MCF 10A (cell line): Measurements from ENCODE around the gene HOMEZ. TPM values are rescaled to one million over a fixed set of nuclear protein-coding genes. Genes with fewer than 3 reads are reported as not detected.

Experiments
- BruUV-seq: library from RNA; stranded (reverse); fragments of 400-500 nt; replicated peaks from 2 replicates; lab custom pipeline; 2021; lab: Mats Ljungman, UMichigan
- CTCF ChIA-PET: fragments of 300-600 bp; sonication (Branson Sonifier 250); formaldehyde crosslinking; extraction: SDS; loops from one replicate; lab custom pipeline; 2021; ENCODE audit warnings: antibody characterized with exemption, inconsistent platforms; lab: Yijun Ruan, JAX
- POLR2A ChIA-PET: fragments of 300-600, 350-650 bp; sonication (Branson Sonifier 250); formaldehyde crosslinking; extraction: SDS; loops from one replicate; lab custom pipeline; 2020; ENCODE audit warnings: antibody characterized with exemption, inconsistent platforms; lab: Yijun Ruan, JAX
- DNase-seq: peaks from one replicate; pipeline ENCODE4 v3.0.0-alpha.2; 2018; ENCODE audit not compliant: unreplicated experiment
- H3K27ac Mint-ChIP-seq: one replicate; pipeline ENCODE4 v1.8.0; 2022; ENCODE audit warnings: mild to moderate bottlenecking, low read depth, mixed read lengths; ENCODE audit not compliant: unreplicated experiment
- H3K27me3 Mint-ChIP-seq: one replicate; pipeline ENCODE4 v1.8.0; 2022; ENCODE audit warnings: mixed read lengths; ENCODE audit not compliant: insufficient read depth, unreplicated experiment
- H3K36me3 Mint-ChIP-seq: one replicate; pipeline ENCODE4 v1.8.0; 2022; ENCODE audit warnings: mild to moderate bottlenecking, moderate library complexity, mixed read lengths; ENCODE audit not compliant: insufficient read depth, unreplicated experiment
- H3K4me1 Mint-ChIP-seq: one replicate; pipeline ENCODE4 v1.8.0; 2022; ENCODE audit warnings: mixed read lengths; ENCODE audit not compliant: insufficient read depth, unreplicated experiment
- H3K4me3 Mint-ChIP-seq: one replicate; pipeline ENCODE4 v1.8.0; 2022; ENCODE audit warnings: mild to moderate bottlenecking, moderate library complexity, mixed read lengths; ENCODE audit not compliant: unreplicated experiment
- H3K9me3 Mint-ChIP-seq: one replicate; pipeline ENCODE4 v1.8.0; 2022; ENCODE audit warnings: mixed read lengths; ENCODE audit not compliant: unreplicated experiment
- CTCF ChIP-seq: fragments of 200-600 bp; IDR thresholded peaks from one replicate; pipeline ENCODE4 v1.8.0; 2022; ENCODE audit warnings: antibody characterized with exemption, mild to moderate bottlenecking; ENCODE audit not compliant: unreplicated experiment
- intact Hi-C: fragments of 100-400 bp; cut with micrococcal nuclease; formaldehyde crosslinking; loops from 2 replicates; pipeline ENCODE4 v1.14.1; 2022
- total RNA-seq: library from RNA; stranded (reverse); gene quantifications from 2 replicates; pipeline ENCODE4 v1.2.3, GENCODE V29; 2022

Gene HOMEZ
- total RNA-seq, 1 experiment from 2014 or later: 9.3 TPM

DNA sequence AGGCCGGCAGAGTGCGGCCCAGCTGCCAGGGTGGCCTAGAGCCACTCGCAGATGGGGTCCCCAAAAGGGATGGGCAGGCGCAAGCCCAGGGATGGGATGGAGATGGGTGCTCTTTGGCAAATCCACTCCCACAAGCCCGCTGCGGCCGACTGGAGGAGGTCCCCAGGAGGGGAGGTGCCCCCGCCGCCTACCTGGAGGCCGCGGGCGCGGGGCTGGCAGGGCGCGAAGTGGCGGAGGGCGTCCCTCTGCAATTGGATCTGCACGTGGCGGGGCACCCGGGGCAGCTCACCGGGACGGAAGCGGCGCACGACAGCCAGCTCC lies 16.0 kb upstream of the HOMEZ start:
- CTCF ChIA-PET: interaction anchor here (0.6 to 6.4 kb wide), 9 partner anchors 9 to 616 kb away, joined by 3 to 49 read pairs (median 6); partner anchors contain the start of gene PABPN1

GRCh38 chr14:23301288-23301968 lies 15.5 kb upstream of the HOMEZ start:
- H3K4me3 Mint-ChIP-seq: peak overlapping the region; percentile 95
- intact Hi-C loops: loop anchor here (1.0 kb wide), 1 partner anchor 20 kb away; the partner anchor contains the start of gene PABPN1
- TF ChIP-seq CTCF: peak; percentile 79
- H3K9me3 Mint-ChIP-seq: no peaks in the 10 kb centered on the region
- peak overlapping the region; percentile 97 for H3K27ac Mint-ChIP-seq
- BruUV-seq: no TSS peak
- peaks cover 25% of the 10 kb centered on the region for H3K4me1 Mint-ChIP-seq
- DNase-seq: peak; percentile 97
- CTCF ChIA-PET: interaction anchor here (0.9 to 6.4 kb wide), 15 partner anchors 10 to 262 kb away, joined by 3 to 49 read pairs (median 6); partner anchors contain the start of genes HOMEZ and PABPN1
- POLR2A ChIA-PET: interaction anchor here (0.6 to 14.7 kb wide), 27 partner anchors 10 to 941 kb away, joined by 3 to 339 read pairs (median 3); partner anchors contain the start of genes ACIN1, AJUBA, C14orf119 and EMC9
- peaks cover 6% of the 10 kb centered on the region for H3K36me3 Mint-ChIP-seq
- no peaks in the 10 kb centered on the region for H3K27me3 Mint-ChIP-seq

More for the DNA sequence above, 16.0 kb upstream of the HOMEZ start:
- no peaks in the 10 kb centered on the region for H3K9me3 Mint-ChIP-seq
- DNase-seq: no peak
- TF ChIP-seq CTCF: no peak
- H3K4me1 Mint-ChIP-seq: peaks cover 25% of the 10 kb centered on the region
- H3K27ac Mint-ChIP-seq: peak overlapping the region; percentile 97
- no TSS peak for BruUV-seq
- intact Hi-C loops: loop anchor here (1.0 kb wide), 1 partner anchor 19 kb away; the partner anchor contains the start of gene PABPN1
- H3K36me3 Mint-ChIP-seq: peaks cover 10% of the 10 kb centered on the region
- H3K27me3 Mint-ChIP-seq: no peaks in the 10 kb centered on the region
- peak overlapping the region; percentile 95 for H3K4me3 Mint-ChIP-seq
- POLR2A ChIA-PET: interaction anchor here (0.5 to 14.7 kb wide), 27 partner anchors 10 to 941 kb away, joined by 3 to 339 read pairs (median 4); partner anchors contain the start of genes ACIN1, C14orf119, EMC9 and HOMEZ

DNA sequence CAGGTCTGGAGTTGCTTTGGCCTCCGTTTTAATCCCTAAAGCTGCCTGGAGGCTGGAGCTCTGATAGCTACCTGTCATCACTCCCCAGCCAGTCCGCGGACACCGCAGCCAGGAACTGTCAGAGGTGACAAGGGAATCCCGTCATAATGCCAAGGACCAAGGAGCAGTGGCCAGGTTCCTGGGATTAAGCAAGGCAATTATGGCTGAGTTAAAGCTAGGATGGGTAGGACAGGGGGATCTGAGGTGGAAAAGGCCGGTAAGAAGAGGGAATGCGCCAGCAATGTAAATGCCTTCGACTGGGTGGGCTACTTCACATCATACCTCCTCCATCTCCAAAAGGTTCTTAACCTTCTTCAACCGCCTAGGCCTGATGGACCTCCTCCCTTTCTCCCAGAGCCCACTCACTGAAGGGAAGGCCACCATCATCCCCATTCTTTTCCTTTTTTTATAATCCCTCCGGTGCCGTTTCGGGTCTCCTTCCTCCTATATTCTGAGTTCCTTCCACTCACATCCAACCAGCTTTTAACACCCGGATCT lies 14.8 kb upstream of the HOMEZ start:
- Mint-ChIP-seq H3K4me3 (peak overlapping the region; percentile 95), H3K4me1 (peaks cover 25% of the 10 kb centered on the region), H3K36me3 (peaks cover 10% of the 10 kb centered on the region), H3K27me3 (no peaks in the 10 kb centered on the region), H3K27ac (peak overlapping the region; percentile 97), H3K9me3 (no peaks in the 10 kb centered on the region)
- no peak for TF ChIP-seq CTCF
- BruUV-seq: TSS peak; percentile 51
- DNase-seq: peak; percentile 22
- intact Hi-C loops: loop anchor here (1.0 kb wide), 1 partner anchor 21 kb away; the partner anchor contains the start of gene PABPN1
- POLR2A ChIA-PET: interaction anchor here (0.5 to 14.7 kb wide), 16 partner anchors 10 to 813 kb away, joined by 3 to 339 read pairs (median 4); partner anchors contain the start of genes ACIN1, AJUBA, C14orf119 and HAUS4
- CTCF ChIA-PET: interaction anchor here (0.6 to 6.4 kb wide), 23 partner anchors 10 to 1007 kb away, joined by 3 to 49 read pairs (median 4); partner anchors contain the start of genes ACIN1, CIDEB, HOMEZ and PABPN1
